Measurements from ENCODE around the gene ZMYND8.

The ZMYND8 gene

GRCh38 chr20:47353692-47354463 lies 2.6 kb downstream of the ZMYND8 start:
- peak; percentile 68 for DNase-seq (ENCODE audit: low spot score)

- DNase-seq (ENCODE audit: low spot score), result peak; percentile 15
Observed at GRCh38 chr20:47353239-47353691, 3.2 kb downstream of the ZMYND8 start.

- peak; percentile 43 for DNase-seq (ENCODE audit: low spot score)
Observed at GRCh38 chr20:47352332-47353238, 3.9 kb downstream of the ZMYND8 start.

- DNase-seq (ENCODE audit: low spot score), result peak; percentile 73
Observed at GRCh38 chr20:47351643-47352331, 4.7 kb downstream of the ZMYND8 start.

- DNase-seq (ENCODE audit: low spot score), result no peak
Observed at GRCh38 chr20:47350691-47351545, 5.6 kb downstream of the ZMYND8 start.

GRCh38 chr20:47350181-47350550 lies 6.3 kb downstream of the ZMYND8 start:
- DNase-seq (ENCODE audit: low spot score), result no peak

- DNase-seq (ENCODE audit: low spot score), result peak; percentile 44
Observed at GRCh38 chr20:47349365-47350180, 6.9 kb downstream of the ZMYND8 start.

GRCh38 chr20:47348539-47349142 lies 7.9 kb downstream of the ZMYND8 start:
- DNase-seq (ENCODE audit: low spot score), result peak; percentile 33

- DNase-seq (ENCODE audit: low spot score), result no peak
Observed at GRCh38 chr20:47347661-47348435, 8.7 kb downstream of the ZMYND8 start.

- DNase-seq (ENCODE audit: low spot score), result no peak
Observed at GRCh38 chr20:47346172-47346571, 10.3 kb downstream of the ZMYND8 start.

GRCh38 chr20:47345214-47345613 lies 11.3 kb downstream of the ZMYND8 start:
- no peak for DNase-seq (ENCODE audit: low spot score)

GRCh38 chr20:47343007-47343472 lies 13.5 kb downstream of the ZMYND8 start:
- DNase-seq (ENCODE audit: low spot score), result no peak

- no peak for DNase-seq (ENCODE audit: low spot score)
Observed at GRCh38 chr20:47338131-47338628, 18.3 kb downstream of the ZMYND8 start.

GRCh38 chr20:47337413-47337812 lies 19.1 kb downstream of the ZMYND8 start:
- DNase-seq (ENCODE audit: low spot score), result no peak

GRCh38 chr20:47336129-47336754 lies 20.3 kb downstream of the ZMYND8 start:
- no peak for DNase-seq (ENCODE audit: low spot score)

- DNase-seq (ENCODE audit: low spot score), result no peak
Observed at GRCh38 chr20:47335251-47336128, 21.0 kb downstream of the ZMYND8 start.

GRCh38 chr20:47334022-47334551 lies 22.4 kb downstream of the ZMYND8 start:
- DNase-seq (ENCODE audit: low spot score), result peak; percentile 66

Measured in hematopoietic multipotent progenitor cell treated with erythropoietin and hydrocortisone succinate and interleukin-3 and kit ligand, for 15 days (in vitro differentiated cells).